Ovary (tissue), 3 donors: ENCODE results near the gene CEMIP.

Experiments used
- CTCF ChIP-seq, 3 donors: fragments of 450-650 bp in 2 of 3; fragments of 200-600 bp in 1 of 3; IDR thresholded peaks; one replicate each; pipeline versions ENCODE4 v1.5.1 to v1.8.0; 2016 to 2022; ENCODE audit warnings: antibody characterized with exemption in 3 of 3, mild to moderate bottlenecking in 1 of 3
- EP300 ChIP-seq: sonication (generic); formaldehyde crosslinking; IDR thresholded peaks from one replicate; pipeline ENCODE4 v1.6.1; 2017; ENCODE audit warnings: antibody characterized with exemption
- POLR2A ChIP-seq: fragments of 450-650 bp; IDR thresholded peaks from one replicate; pipeline ENCODE4 v1.6.1; 2017; ENCODE audit warnings: antibody characterized with exemption, mild to moderate bottlenecking, moderate library complexity
- donor health status: DM: no; HTN: no; CAD: no.

DNA sequence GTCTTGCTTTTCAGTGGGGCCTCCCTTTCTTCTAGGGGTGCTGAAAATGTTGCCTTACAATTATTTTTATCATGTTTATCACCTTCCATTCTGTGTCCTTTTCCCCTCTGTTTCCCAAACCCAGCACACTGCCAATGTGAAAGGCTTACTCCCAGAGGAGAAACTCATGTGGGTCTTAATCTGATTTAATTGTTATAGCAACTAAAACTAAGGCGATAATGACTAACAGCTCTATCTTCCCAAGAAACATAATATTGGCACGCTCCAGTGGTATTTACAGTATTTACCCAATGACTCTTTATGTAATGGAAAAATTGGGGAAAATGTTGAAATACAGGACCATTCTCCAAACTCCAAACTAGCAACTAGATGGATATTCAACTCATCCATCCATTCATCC, 152.0 kb downstream of the CEMIP start:
- TF ChIP-seq CTCF (IDR thresholded peaks at IDR 0.05) (no peak), EP300 (no peak), POLR2A (no peak)
